HFFc6 (cell line): ENCODE measurements around the gene EEF1G. TPM values are rescaled to one million over a fixed set of nuclear protein-coding genes. Genes with fewer than 3 reads are reported as not detected.

Source experiments
- DNase-seq: peaks from one replicate; pipeline ENCODE4 v3.0.0-alpha.2; 2018
- H3K27ac Mint-ChIP-seq: 2 replicates; pipeline ENCODE4 v1.8.0; 2020; ENCODE audit warnings: mild to moderate bottlenecking, mixed read lengths
- H3K27me3 Mint-ChIP-seq: 2 replicates; pipeline ENCODE4 v1.8.0; 2021; ENCODE audit warnings: mild to moderate bottlenecking, moderate library complexity, mixed read lengths; ENCODE audit not compliant: insufficient read depth
- H3K36me3 Mint-ChIP-seq: 2 replicates; pipeline ENCODE4 v1.8.0; 2021; ENCODE audit warnings: low read depth, mixed read lengths
- H3K4me1 Mint-ChIP-seq: 2 replicates; pipeline ENCODE4 v1.8.0; 2020; ENCODE audit warnings: low read depth, mixed read lengths
- H3K4me3 Mint-ChIP-seq: 2 replicates; pipeline ENCODE4 v1.8.0; 2020; ENCODE audit warnings: mild to moderate bottlenecking, moderate library complexity, mixed read lengths
- H3K9me3 Mint-ChIP-seq: 2 replicates; pipeline ENCODE4 v1.8.0; 2020; ENCODE audit warnings: mild to moderate bottlenecking, mixed read lengths
- CTCF ChIP-seq: fragments of 200-600 bp; sonication (generic); IDR thresholded peaks from 2 replicates; pipeline ENCODE4 v1.5.0; 2021; ENCODE audit warnings: antibody characterized with exemption, mild to moderate bottlenecking
- total RNA-seq, 6 experiments: library from RNA; stranded (reverse); fragmentation: NEBNext Ultra II Directional; extraction: Animal tissue kit (Norgen Biotek cat#: 25700); gene quantifications; 2 replicates in 1 of 6; 3 replicates in 5 of 6; pipeline ENCODE4 v1.2.3, GENCODE V29; 2021

EEF1G gene
- total RNA-seq, 6 experiments from 2014 or later: 1,302 to 1,474 (median 1,327) TPM

GRCh38 chr11:62539238-62539925 is 34.3 kb downstream of the EEF1G start:
- Mint-ChIP-seq H3K27me3 (peaks cover 11% of the 10 kb centered on the region), H3K4me3 (peak overlapping the region; percentile 98), H3K9me3 (no peaks in the 10 kb centered on the region), H3K36me3 (peaks cover 42% of the 10 kb centered on the region), H3K27ac (peak overlapping the region; percentile 86), H3K4me1 (peaks cover 71% of the 10 kb centered on the region)
- no peak for TF ChIP-seq CTCF
- peak; percentile 91 for DNase-seq

GRCh38 chr11:62538470-62539237 is 35.0 kb downstream of the EEF1G start:
- H3K4me3 Mint-ChIP-seq: peak overlapping the region; percentile 98
- H3K36me3 Mint-ChIP-seq: peaks cover 40% of the 10 kb centered on the region
- no peaks in the 10 kb centered on the region for H3K9me3 Mint-ChIP-seq
- no peak for DNase-seq
- TF ChIP-seq CTCF: no peak
- peaks cover 71% of the 10 kb centered on the region for H3K4me1 Mint-ChIP-seq
- H3K27ac Mint-ChIP-seq: peak overlapping the region; percentile 75
- peaks cover 17% of the 10 kb centered on the region for H3K27me3 Mint-ChIP-seq

GRCh38 chr11:62536301-62536957 is 37.3 kb downstream of the EEF1G start:
- H3K4me1 Mint-ChIP-seq: peaks cover 52% of the 10 kb centered on the region
- H3K9me3 Mint-ChIP-seq: no peaks in the 10 kb centered on the region
- H3K27ac Mint-ChIP-seq: peak overlapping the region; percentile 61
- no peak for TF ChIP-seq CTCF
- DNase-seq: no peak
- H3K4me3 Mint-ChIP-seq: peak overlapping the region; percentile 28; the same call in 1 of the 2 replicates
- peaks cover 44% of the 10 kb centered on the region for H3K36me3 Mint-ChIP-seq
- H3K27me3 Mint-ChIP-seq: peaks cover 20% of the 10 kb centered on the region

GRCh38 chr11:62535802-62536201 is 37.9 kb downstream of the EEF1G start:
- no peak for TF ChIP-seq CTCF
- DNase-seq: no peak
- H3K27me3 Mint-ChIP-seq: peaks cover 20% of the 10 kb centered on the region
- peaks cover 46% of the 10 kb centered on the region for H3K4me1 Mint-ChIP-seq
- no peaks in the 10 kb centered on the region for H3K9me3 Mint-ChIP-seq
- H3K4me3 Mint-ChIP-seq: no peak overlapping the region
- peaks cover 46% of the 10 kb centered on the region for H3K36me3 Mint-ChIP-seq
- no peak overlapping the region; the same call in 1 of the 2 replicates for H3K27ac Mint-ChIP-seq

GRCh38 chr11:62534779-62535545 is 38.7 kb downstream of the EEF1G start:
- no peak for TF ChIP-seq CTCF
- no peak overlapping the region for H3K4me3 Mint-ChIP-seq
- H3K27me3 Mint-ChIP-seq: peaks cover 20% of the 10 kb centered on the region
- H3K9me3 Mint-ChIP-seq: no peaks in the 10 kb centered on the region
- H3K4me1 Mint-ChIP-seq: peaks cover 37% of the 10 kb centered on the region
- peaks cover 55% of the 10 kb centered on the region for H3K36me3 Mint-ChIP-seq
- DNase-seq: no peak
- H3K27ac Mint-ChIP-seq: peak overlapping the region; percentile 63
